IMR-90 (cell line): ENCODE data around the gene VPS54. TPM values are rescaled to one million over a fixed set of nuclear protein-coding genes. Genes with fewer than 3 reads are reported as not detected.

Experiments
- ATAC-seq: fragments of 200-7000 bp; cut with Tn5 transposase; 2 replicates; pipeline ENCODE4 v1.9.1; 2020; ENCODE audit warnings: low read depth, mild to moderate bottlenecking, moderate library complexity
- BruUV-seq: library from RNA; stranded (reverse); fragments of 400-500 nt; replicated peaks from 2 replicates; lab custom pipeline; 2021; lab: Mats Ljungman, UMichigan
- CTCF ChIA-PET: fragments of 300-600 bp; formaldehyde crosslinking; extraction: SDS; loops from one replicate; lab custom pipeline; 2021; ENCODE audit warnings: antibody characterized with exemption; lab: Yijun Ruan, JAX
- POLR2A ChIA-PET: fragments of 300-600 bp; sonication (Branson Sonifier 250); formaldehyde crosslinking; loops from one replicate; lab custom pipeline; 2022; ENCODE audit warnings: antibody characterized with exemption; ENCODE audit not compliant: unreplicated experiment; lab: Charles Lee
- DNase-seq: peaks from one replicate; pipeline ENCODE4 v3.0.0; 2013
- H2AFZ ChIP-seq: replicated peaks from 2 replicates; pipeline ENCODE3; 2013; ENCODE audit warnings: low read length, mild to moderate bottlenecking; ENCODE audit not compliant: poor library complexity
- H2AK5ac ChIP-seq: 2 replicates; pipeline ENCODE4 v1.6.1; 2013; ENCODE audit warnings: low read depth, low read length, inconsistent platforms
- H2AK9ac ChIP-seq: replicated peaks from 2 replicates; pipeline ENCODE3; 2013; ENCODE audit warnings: mild to moderate bottlenecking, low read depth, low read length, moderate library complexity; ENCODE audit not compliant: poor library complexity
- H2BK120ac ChIP-seq: 2 replicates; pipeline ENCODE4 v1.6.1; 2013; ENCODE audit warnings: low read depth, low read length, inconsistent platforms
- H2BK15ac ChIP-seq: 3 replicates; pipeline ENCODE4 v1.6.1; 2013; ENCODE audit warnings: low read depth, low read length, inconsistent platforms
- H2BK20ac ChIP-seq: 2 replicates; pipeline ENCODE4 v1.6.1; 2013; ENCODE audit warnings: low read depth, mild to moderate bottlenecking, inconsistent platforms, low read length, moderate library complexity
- H2BK5ac ChIP-seq: 2 replicates; pipeline ENCODE4 v1.6.1; 2013; ENCODE audit warnings: mild to moderate bottlenecking, low read depth, low read length, inconsistent platforms; ENCODE audit not compliant: poor library complexity, severe bottlenecking
- H3K14ac ChIP-seq: replicated peaks from 2 replicates; pipeline ENCODE4 v1.6.1; 2013; ENCODE audit warnings: low read depth, low read length, inconsistent platforms
- H3K18ac ChIP-seq: 2 replicates; pipeline ENCODE4 v1.6.1; 2013; ENCODE audit warnings: low read depth, low read length, control low read depth
- H3K23ac ChIP-seq: 2 replicates; pipeline ENCODE4 v1.6.1; 2013; ENCODE audit warnings: low read depth, low read length, inconsistent platforms
- H3K27ac ChIP-seq: 2 replicates; pipeline ENCODE4 v1.5.1; 2013; ENCODE audit warnings: mild to moderate bottlenecking, control low read depth, low read length; ENCODE audit not compliant: insufficient read depth
- H3K27me3 ChIP-seq: 2 replicates; pipeline ENCODE4 v1.6.1; 2013; ENCODE audit warnings: low read length; ENCODE audit not compliant: control insufficient read depth, insufficient read depth
- H3K36me3 ChIP-seq: 2 replicates; pipeline ENCODE4 v1.6.1; 2013; ENCODE audit warnings: low read length, mixed read lengths; ENCODE audit not compliant: control insufficient read depth, insufficient read depth
- H3K4ac ChIP-seq: 2 replicates; pipeline ENCODE4 v1.6.1; 2013; ENCODE audit warnings: low read depth, low read length, inconsistent platforms
- H3K4me1 ChIP-seq: 2 replicates; pipeline ENCODE4 v1.6.1; 2013; ENCODE audit warnings: low read length, mixed read lengths; ENCODE audit not compliant: control insufficient read depth, insufficient read depth
- H3K4me2 ChIP-seq: 2 replicates; pipeline ENCODE4 v1.6.1; 2013; ENCODE audit warnings: low read depth, mild to moderate bottlenecking, control low read depth, low read length, moderate library complexity
- H3K4me3 ChIP-seq: 2 replicates; pipeline ENCODE4 v1.5.1; 2013; ENCODE audit warnings: low read depth, mild to moderate bottlenecking, control low read depth, low read length, moderate library complexity; ENCODE audit not compliant: insufficient read depth
- H3K56ac ChIP-seq: 2 replicates; pipeline ENCODE4 v1.6.1; 2013; ENCODE audit warnings: low read length, inconsistent platforms; ENCODE audit not compliant: insufficient read depth; ENCODE audit errors: extremely low read depth
- H3K79me1 ChIP-seq, 2 experiments: 2 replicates each; pipeline ENCODE4 v1.6.1; 2013; ENCODE audit warnings: low read length in 2 of 2, inconsistent platforms in 1 of 2, low read depth in 1 of 2
- H3K9ac ChIP-seq: 2 replicates; pipeline ENCODE4 v1.6.1; 2013; ENCODE audit warnings: low read depth, low read length, control low read depth
- H3K9me1 ChIP-seq: 2 replicates; pipeline ENCODE4 v1.6.1; 2013; ENCODE audit warnings: low read length, inconsistent platforms; ENCODE audit not compliant: insufficient read depth
- H3K9me3 ChIP-seq: 2 replicates; pipeline ENCODE4 v1.6.1; 2013; ENCODE audit warnings: low read length; ENCODE audit not compliant: control insufficient read depth, insufficient read depth
- H4K20me1 ChIP-seq: 2 replicates; pipeline ENCODE4 v1.6.1; 2013; ENCODE audit warnings: low read length, inconsistent platforms; ENCODE audit not compliant: insufficient read depth
- H4K5ac ChIP-seq: 2 replicates; pipeline ENCODE4 v1.6.1; 2013; ENCODE audit warnings: mild to moderate bottlenecking, low read depth, low read length, control low read depth
- H4K8ac ChIP-seq, 2 experiments: 2 replicates each; pipeline ENCODE4 v1.6.1; 2013; ENCODE audit warnings: low read depth in 2 of 2, low read length in 2 of 2, control low read depth in 1 of 2, inconsistent platforms in 1 of 2
- H4K91ac ChIP-seq: 2 replicates; pipeline ENCODE4 v1.6.1; 2013; ENCODE audit warnings: low read depth, low read length, inconsistent platforms; ENCODE audit not compliant: insufficient read depth
- dilution Hi-C: fragments of 300-500 bp; cut with HindIII; formaldehyde crosslinking; loops from one replicate; pipeline ENCODE4 v1.14.3; 2018; ENCODE audit warnings: low sequenced_read_pairs; ENCODE audit not compliant: unreplicated experiment
- in situ Hi-C: fragments of 300-500 bp; cut with MboI; formaldehyde crosslinking; loops from 3 replicates; pipeline ENCODE4 v1.14.3; 2019; ENCODE audit warnings: low sequenced_read_pairs, inconsistent platforms, mixed read lengths
- intact Hi-C: fragments of 100-400 bp; cut with micrococcal nuclease; formaldehyde crosslinking; loops from 2 replicates; pipeline ENCODE4 v1.10.0; 2022
- polyA plus RNA-seq, 3 experiments: library from polyadenylated mRNA; depleted of rRNA; stranded (reverse); fragments of >200 nt; gene quantifications; 2 replicates each; pipeline ENCODE4 v1.2.3, GENCODE V29; 2012; ENCODE audit warnings: low replicate concordance in 1 of 3
- total RNA-seq: library from RNA; depleted of rRNA; stranded (reverse); fragments of >200 nt; gene quantifications from 2 replicates; pipeline ENCODE4 v1.2.3, GENCODE V29; 2012
- TF ChIP-seq, protein P1 (sequence below): fragments of 150-350 bp; IDR thresholded peaks from 2 replicates; pipeline ENCODE4 v1.6.1; 2016; ENCODE audit warnings: low read depth, mild to moderate bottlenecking, low read length, moderate library complexity, borderline replicate concordance
- TF ChIP-seq, protein P2 (sequence below): fragments of 150-350 bp; IDR thresholded peaks from 2 replicates; pipeline ENCODE4 v1.6.1; 2017; ENCODE audit warnings: mild to moderate bottlenecking, antibody characterized with exemption, low read length, low read depth

Gene VPS54
- total and polyA plus RNA-seq, 2 of the 4 experiments (the other 2 are of a cell fraction) = 7.1 to 18.1 TPM

DNA sequence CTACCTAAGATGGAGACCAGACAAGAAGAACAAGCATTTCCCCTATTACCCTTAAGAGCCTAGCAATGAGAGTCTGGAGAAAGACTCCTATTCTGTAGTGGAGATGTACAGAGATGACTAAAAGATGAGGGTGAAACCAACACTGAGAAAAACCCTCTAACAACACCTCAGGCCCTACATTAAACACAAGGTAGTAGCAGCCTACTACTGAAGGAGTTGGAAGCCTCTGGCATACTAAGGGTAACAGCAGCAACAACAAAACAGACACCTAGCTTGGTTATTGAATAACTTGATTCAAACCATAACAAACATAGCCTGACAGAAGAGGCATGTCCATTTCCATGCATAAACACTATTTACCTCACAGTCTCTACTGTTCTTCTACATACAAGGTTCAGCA lies 117.1 kb downstream of the VPS54 start:
- H2BK15ac ChIP-seq = no peak overlapping the region
- H3K79me1 ChIP-seq = peaks cover 10 to 11% of the 10 kb centered on the region in 2 experiments; a peak in 3 of 4 replicates
- H2AK5ac ChIP-seq = no peak overlapping the region
- no peak overlapping the region for H3K4ac ChIP-seq
- H3K27me3 ChIP-seq = no peaks in the 10 kb centered on the region
- TF ChIP-seq, protein P1, sequence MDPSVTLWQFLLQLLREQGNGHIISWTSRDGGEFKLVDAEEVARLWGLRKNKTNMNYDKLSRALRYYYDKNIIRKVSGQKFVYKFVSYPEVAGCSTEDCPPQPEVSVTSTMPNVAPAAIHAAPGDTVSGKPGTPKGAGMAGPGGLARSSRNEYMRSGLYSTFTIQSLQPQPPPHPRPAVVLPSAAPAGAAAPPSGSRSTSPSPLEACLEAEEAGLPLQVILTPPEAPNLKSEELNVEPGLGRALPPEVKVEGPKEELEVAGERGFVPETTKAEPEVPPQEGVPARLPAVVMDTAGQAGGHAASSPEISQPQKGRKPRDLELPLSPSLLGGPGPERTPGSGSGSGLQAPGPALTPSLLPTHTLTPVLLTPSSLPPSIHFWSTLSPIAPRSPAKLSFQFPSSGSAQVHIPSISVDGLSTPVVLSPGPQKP = no peak
- TF ChIP-seq, protein P2, sequence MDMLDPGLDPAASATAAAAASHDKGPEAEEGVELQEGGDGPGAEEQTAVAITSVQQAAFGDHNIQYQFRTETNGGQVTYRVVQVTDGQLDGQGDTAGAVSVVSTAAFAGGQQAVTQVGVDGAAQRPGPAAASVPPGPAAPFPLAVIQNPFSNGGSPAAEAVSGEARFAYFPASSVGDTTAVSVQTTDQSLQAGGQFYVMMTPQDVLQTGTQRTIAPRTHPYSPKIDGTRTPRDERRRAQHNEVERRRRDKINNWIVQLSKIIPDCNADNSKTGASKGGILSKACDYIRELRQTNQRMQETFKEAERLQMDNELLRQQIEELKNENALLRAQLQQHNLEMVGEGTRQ = no peak
- ChIA-PET CTCF (no interaction called here), POLR2A (no interaction called here)
- H2BK120ac ChIP-seq = no peak overlapping the region
- H4K5ac ChIP-seq = no peak overlapping the region
- H2BK20ac ChIP-seq = no peak overlapping the region
- H3K56ac ChIP-seq = no peak overlapping the region
- H2AK9ac ChIP-seq = no peak overlapping the region
- no peaks in the 10 kb centered on the region; the same call in 1 of the 2 replicates for H3K4me1 ChIP-seq
- dilution Hi-C loops = no loop called here
- peaks cover 6% of the 10 kb centered on the region for H3K9me3 ChIP-seq
- H3K23ac ChIP-seq = no peak overlapping the region
- H3K4me2 ChIP-seq = no peak overlapping the region
- H4K8ac ChIP-seq = no peak overlapping the region
- H3K4me3 ChIP-seq = no peak overlapping the region
- H4K91ac ChIP-seq = no peak overlapping the region
- no peak for DNase-seq
- intact Hi-C loops = no loop called here
- H4K20me1 ChIP-seq = no peaks in the 10 kb centered on the region
- no peak overlapping the region for H2AFZ ChIP-seq
- H3K9ac ChIP-seq = no peak overlapping the region
- no peak overlapping the region for H3K18ac ChIP-seq
- ATAC-seq = no peak
- peaks cover 8% of the 10 kb centered on the region; the same call in 1 of the 2 replicates for H3K36me3 ChIP-seq
- H3K27ac ChIP-seq = no peak overlapping the region
- no TSS peak for BruUV-seq
- no peaks in the 10 kb centered on the region for H3K9me1 ChIP-seq
- H3K14ac ChIP-seq = no peak overlapping the region
- in situ Hi-C loops = no loop called here
- no peak overlapping the region for H2BK5ac ChIP-seq
